A549 treated with dexamethasone at 1 μM for 4 hours (cell line): ENCODE measurements around the gene BLOC1S2. TPM values are rescaled to one million over a fixed set of nuclear protein-coding genes. Genes with fewer than 3 reads are reported as not detected.

Source experiments
- total RNA-seq: library from RNA; stranded (reverse); fragments of 200-300 nt; extraction: Qiagen RNA extraction; gene quantifications from 5 replicates; pipeline ENCODE4 v1.2.3, GENCODE V29; 2022

Gene BLOC1S2
- 89.2 to 110 TPM (median 93.5 TPM) in 5 replicates for total RNA-seq

GRCh38 chr10:100286051-100287033, at the start of gene BLOC1S2:
TSS of gene BLOC1S2 (minus strand) at chr10:100286680. CDS start at chr10:100286659, 21 bp downstream.

GRCh38 chr10:100330079-100330478, 43.6 kb upstream of the BLOC1S2 start, which contains the start of gene PKD2L1:
TSS of gene PKD2L1 (minus strand) at chr10:100330228. CDS start at chr10:100330103, 125 bp downstream.

GRCh38 chr10:100267239-100268104, 19.0 kb downstream of the BLOC1S2 start, which contains the start of gene CWF19L1:
TSS of gene CWF19L1 (minus strand) at chr10:100267638. CDS start at chr10:100267593, 45 bp downstream.

Other genes starting within 250 kb of the BLOC1S2 start
- 0.19 to 0.54 TPM (median 0.36 TPM) in 5 replicates for gene CPN1, start 204.8 kb downstream of the BLOC1S2 start, total RNA-seq
- 44.9 to 60.3 TPM (median 59.1 TPM) in 5 replicates for gene ERLIN1, start 100.7 kb downstream of the BLOC1S2 start, total RNA-seq
- 18.7 to 24.1 TPM (median 20.6 TPM) in 5 replicates for gene CHUK, start 57.1 kb downstream of the BLOC1S2 start, total RNA-seq
- 21.2 to 23.1 TPM (median 22.0 TPM) in 5 replicates for gene CWF19L1, start 19.0 kb downstream of the BLOC1S2 start, total RNA-seq
- 0.11 to 0.38 TPM (median 0.19 TPM) in 5 replicates for gene PKD2L1, start 43.5 kb upstream of the BLOC1S2 start, total RNA-seq
- gene SCD, start 60.6 kb upstream of the BLOC1S2 start, total RNA-seq = 148 to 219 TPM (median 171 TPM) in 5 replicates
- gene WNT8B, start 176.3 kb upstream of the BLOC1S2 start, total RNA-seq = 0.05 TPM in 1 of 5 replicates, not detected in the others
- gene SEC31B, start 233.2 kb upstream of the BLOC1S2 start, total RNA-seq = 0.79 to 2.1 TPM (median 1.7 TPM) in 5 replicates
- 279 to 297 TPM (median 292 TPM) in 5 replicates for gene NDUFB8, start 243.2 kb upstream of the BLOC1S2 start, total RNA-seq
- 9.8 to 26.0 TPM (median 21.0 TPM) in 5 replicates for gene HIF1AN, start 249.3 kb upstream of the BLOC1S2 start, total RNA-seq